OCI-M2 (cell line): ENCODE data around the gene CSK.
"Not testable (repeated sequence)": the region's sequence is repeated elsewhere in the genome, so short reads cannot be mapped to it uniquely, and the experiment has no call there.

Experiments used
- DNase-seq: peaks from one replicate; lab custom pipeline; 2025; ENCODE audit not compliant: unreplicated experiment; lab: John Stamatoyannopoulos, UW

CSK gene

DNA sequence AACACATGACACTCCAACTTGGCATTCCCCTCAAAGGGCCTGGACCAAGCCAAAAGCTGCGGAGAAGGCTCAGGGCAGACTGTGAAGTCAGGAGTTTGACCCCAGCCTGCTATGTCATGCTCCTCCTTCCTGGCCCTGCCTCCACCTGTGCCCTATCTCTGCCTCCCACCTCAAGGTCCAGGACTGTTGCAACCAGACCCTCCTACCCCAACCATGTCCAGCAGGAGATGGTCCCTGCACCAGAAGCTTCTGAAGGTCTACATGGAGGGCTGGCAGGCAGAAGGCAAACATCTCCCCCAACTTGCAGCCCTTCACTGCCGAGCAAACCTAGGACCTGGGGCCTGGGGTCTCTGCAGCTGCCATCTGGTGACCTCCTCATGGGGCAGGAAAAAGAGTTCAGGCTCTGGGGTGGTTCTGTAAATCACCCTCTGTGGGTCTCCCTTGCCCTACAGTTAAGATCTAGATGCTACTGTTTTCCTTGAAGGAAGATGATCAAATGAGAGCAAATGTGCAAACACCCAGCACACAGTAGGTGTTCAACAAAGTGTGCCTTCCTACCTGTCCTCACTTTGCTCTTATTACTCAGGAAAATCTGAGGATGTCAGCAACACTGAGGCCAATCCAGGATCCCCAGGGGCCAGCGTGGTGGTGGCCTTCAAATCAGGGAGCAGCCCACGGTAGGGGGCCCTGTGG lies 11.5 kb upstream of the CSK start:
- DNase-seq: no peak

DNA sequence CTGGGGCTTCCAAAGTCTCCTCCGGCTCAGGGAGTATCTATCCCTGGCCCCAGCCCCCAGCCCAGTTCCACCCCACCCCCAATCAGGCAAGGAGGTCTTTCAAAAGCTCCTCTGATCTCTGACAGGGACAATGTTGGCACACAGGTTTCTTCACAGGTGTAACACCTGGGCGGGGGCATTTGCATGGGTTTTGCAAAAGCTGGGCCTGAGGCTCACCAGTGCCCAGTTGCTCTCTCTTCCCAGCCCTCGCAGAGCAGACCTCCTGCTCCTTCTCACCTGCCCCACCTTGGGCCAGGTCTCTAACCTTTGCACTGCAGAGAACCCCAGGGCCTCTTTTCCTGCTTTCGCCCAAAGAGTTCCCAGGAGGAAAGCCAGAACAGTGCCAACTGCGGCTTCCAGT lies 8.6 kb upstream of the CSK start:
- DNase-seq: no peak

DNA sequence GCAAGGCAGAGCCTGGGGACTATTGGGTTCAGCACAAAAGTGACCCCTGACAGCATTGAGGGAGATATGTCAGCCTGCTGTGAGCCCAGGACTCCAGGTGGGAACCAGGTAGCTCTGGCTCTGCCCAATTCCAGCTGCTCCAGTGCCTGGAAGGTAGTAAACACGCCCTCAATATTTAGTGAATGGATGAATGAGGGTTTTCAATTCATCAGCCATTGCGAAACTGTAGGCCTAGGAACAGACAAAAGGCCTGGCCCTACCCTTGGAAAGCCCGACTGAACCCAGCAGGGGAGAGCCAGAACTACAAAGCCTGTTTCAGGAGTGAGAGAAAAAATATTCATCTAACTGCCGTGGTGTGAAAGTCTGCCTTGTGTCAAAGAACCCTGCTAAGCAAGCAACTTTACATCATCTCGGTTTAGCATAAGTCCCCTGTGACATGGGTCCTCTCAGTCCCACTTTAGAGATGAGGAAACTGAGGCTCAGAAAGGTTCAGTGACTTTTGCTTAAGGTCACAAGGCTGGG lies 8.1 kb upstream of the CSK start:
- no peak for DNase-seq

DNA sequence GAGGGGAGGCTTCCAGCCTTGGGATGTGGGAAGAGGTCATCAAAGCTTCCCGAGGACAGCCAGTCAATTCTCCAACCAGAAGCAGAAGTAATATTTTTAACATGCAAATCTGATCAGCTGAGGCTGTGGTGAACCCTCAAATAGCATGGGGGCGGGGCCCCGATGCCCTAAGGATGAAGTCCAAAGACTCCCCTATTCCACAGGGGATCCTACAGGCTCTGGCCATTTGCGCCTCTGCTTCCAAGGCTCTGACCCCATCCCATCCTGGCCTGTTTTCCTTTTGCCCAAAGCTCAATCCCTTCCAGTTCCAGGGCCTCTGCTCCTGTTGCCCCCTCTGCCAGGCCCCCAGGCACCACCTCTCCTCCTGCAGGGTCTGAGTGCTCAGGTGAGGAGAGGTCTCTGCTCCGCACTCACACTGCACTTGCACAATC lies 6.7 kb upstream of the CSK start:
- DNase-seq: no peak

DNA sequence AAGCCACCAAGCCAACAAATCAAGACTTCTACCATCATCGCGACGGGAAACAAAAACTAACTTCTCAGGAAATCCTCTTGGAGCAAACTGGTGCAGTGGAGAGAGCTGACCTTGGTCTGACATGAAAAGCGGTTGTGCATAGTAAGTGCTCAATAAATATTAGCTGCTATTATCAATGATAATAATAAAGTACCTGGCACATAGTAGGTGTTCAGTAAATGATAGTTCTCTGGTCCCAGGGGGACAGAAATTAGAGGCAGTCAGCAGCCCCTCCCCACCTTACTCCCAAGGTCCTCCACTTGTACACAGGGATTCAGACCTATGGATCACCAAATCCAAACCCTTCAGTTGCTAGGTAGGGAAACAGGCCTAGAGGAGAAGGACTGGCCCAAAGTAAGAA lies 6.0 kb upstream of the CSK start:
- no peak for DNase-seq

DNA sequence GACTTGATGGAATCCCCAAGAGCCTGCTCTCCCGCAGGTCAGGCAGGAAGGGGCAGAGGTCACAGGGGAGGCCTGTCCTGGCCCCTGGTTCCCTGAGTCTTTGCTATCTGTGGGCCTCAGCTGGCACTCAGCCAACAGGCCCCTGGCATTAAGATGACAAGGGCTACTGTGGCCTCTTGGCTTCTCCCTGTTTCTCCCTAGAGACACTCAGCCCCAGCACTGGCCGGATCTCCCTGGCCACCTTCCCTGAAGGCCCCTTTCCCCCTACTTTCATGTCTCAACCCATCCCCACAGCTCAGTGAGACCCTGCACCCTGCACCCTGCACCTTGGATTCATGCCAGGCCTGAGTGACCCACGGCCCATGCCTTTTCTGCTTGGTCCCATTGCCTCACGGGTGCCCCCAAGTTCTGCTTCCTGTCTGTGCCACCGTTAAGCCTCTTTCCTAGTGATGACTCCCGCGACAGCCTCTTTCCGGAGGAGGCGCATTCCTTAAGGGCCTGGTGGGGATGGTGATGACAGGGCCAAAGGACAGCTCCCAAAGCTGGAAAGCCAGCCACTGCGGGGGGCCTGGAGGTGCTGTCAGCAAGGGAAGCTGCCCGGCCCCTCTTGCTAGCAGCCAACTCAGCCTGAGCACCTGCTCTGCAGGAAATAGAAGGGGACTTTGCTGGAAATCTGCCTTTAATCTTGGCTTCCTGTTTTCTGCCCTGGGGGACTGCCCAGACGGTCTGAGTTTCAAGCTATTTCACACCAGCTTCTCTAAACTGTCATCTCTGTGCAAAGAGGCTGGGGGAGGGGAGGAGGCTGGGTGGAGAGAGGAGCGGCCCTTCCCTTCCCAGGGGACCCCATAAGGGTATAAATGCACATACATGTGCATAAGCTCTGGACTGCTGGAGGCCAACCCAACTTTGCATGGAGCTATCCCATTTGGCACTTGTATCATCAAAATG lies 4.8 kb upstream of the CSK start:
- no peak for DNase-seq

DNA sequence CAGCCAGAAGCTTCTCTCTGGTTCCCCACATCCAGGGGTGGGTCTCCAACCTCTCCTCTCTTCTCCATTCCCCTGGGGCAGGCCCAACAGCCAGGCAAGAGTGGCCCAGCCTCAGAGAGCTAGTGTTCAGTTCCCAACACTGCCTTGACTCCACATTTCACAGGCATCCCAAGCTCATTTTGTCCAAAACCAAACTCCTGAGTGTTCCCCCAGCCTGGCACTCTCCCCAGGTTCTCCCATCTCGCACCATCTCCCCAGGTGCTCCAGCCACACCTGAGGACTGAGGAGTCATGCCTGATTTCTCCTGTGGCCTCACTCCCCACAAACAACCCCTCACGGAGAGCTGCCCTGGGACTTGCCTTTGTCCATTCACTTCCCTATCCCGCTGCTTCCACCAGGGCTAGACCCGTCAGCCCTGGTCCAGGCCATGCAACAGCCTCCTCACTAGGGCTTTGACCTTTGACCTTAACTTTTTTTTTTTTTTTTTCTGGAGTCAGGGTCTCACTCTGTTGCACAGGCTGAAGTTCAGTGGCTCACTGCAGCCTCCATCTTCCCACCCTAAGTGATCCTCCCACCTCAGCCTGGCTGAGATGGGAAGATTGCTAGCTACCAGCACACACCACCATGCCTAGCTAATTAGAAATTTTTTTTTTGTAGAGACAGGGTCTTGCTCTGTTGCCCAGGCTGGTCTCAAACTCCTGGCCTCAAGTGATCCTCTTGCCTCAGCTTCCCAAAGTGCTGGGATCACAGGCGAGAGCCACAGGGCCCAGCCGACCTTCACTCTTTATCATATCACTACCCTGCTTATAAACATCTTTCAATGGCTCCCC lies 3.9 kb upstream of the CSK start:
- DNase-seq: no peak

DNA sequence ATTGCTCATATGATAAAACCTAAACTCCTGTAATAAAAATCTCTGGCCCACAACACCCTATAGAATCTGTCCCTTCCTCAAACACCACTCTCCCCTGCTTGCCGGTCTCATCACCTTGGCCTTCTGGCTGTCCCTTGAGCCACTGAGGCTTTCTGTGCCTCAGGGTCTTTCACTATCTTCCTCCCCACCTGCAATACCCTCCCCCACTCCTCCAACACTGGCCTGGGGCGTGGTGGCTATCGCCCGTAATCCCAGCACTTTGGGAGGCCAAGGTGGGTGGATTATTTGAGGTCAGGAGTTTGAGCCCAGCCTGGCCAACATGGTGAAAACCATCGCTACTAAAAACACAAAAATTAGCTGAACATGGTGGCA lies 3.3 kb upstream of the CSK start:
- no peak for DNase-seq

DNA sequence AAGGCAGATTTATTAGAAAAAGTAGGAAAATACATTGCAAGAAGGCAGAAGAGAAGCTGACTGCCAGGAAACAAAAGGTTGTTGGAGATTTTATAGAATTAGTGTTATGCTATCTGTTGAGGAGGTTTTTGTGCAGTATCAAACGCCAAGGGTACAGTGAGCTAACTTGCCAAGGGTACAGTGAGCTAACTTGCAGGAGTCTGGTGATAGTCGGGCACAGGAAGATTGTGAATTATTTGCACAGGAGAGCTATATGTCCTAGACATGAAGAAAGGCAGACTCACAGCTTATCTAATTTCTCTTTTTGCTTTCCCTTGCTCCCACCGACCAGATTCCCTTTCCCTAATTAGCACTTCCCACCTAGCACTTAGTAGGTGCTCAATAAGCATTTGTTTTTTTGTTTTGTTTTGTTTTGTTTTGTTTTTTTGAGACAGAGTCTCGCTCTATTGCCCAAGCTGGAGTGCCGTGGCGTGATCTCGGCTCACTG lies 2.7 kb upstream of the CSK start:
- no peak for DNase-seq

DNA sequence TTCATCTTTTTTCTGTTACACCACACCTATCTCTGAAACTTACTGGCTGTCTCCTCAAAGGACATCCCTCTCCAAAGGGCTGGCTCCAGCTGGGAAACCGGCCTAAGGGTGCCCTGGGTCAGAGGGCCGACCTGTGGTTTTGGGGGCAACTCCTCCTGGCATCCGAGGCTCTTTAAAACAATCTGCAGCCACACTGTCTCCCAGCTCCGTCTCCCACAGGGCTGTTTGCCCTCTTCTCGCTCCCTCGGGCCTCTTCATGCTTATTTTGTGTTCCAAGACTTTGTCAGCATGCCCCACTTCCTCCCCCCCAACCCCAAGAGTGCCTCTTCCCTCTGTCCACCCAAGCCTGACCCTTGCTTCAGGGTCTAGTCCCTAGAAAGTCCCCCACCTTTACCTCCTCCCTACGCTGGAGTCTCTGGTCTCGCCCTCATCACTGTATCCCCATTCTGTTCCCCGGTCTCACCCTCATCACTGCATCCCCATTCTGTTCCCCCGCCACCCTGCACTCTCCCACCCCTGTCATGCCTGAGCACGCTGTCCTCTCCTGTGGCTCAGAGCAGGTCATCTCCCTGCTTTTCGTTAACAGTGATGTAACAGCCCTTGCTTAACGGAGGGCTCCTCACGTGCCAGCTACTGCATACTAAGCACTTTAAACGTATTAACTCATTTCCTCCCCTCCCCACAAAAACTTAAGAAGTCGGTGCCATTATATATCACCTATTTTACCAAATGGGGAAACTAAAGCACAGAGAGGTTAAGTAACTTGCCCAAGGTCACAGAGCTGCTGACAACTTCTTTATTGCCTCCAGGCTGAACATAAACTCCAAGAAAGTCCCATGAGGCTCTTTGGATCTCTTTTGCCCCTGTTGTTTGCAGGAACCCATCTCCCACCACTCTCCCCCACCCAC lies 1.1 kb upstream of the CSK start:
- DNase-seq: no peak

DNA sequence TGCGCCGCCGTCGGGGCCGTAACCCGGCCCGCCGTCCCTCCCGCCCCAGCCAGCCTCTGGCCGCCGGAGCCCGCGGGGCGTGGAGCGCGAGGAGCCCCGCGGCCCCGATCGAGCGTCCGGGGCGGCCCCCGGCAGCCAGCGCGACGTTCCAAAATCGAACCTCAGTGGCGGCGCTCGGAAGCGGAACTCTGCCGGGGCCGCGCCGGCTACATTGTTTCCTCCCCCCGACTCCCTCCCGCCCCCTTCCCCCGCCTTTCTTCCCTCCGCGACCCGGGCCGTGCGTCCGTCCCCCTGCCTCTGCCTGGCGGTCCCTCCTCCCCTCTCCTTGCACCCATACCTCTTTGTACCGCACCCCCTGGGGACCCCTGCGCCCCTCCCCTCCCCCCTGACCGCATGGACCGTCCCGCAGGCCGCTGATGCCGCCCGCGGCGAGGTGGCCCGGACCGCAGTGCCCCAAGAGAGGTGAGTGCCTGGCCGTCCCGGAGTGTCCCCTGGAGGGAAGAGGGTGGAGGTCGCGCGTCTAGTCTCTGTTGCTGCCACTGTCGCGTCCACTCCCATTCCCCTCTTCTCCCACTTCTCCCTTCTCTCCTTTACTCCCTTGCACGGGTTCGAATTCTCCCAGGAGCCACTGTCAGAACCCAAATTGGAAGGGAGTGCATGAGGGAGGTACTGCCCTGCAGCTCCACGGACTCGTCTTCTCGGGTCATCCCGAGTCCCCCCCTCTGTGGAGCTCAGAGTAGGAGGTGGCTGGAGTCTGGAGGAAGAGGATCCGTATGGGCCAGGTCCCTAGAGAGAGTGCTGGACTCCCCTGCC lies 585 bp downstream of the CSK start:
- DNase-seq: no peak

DNA sequence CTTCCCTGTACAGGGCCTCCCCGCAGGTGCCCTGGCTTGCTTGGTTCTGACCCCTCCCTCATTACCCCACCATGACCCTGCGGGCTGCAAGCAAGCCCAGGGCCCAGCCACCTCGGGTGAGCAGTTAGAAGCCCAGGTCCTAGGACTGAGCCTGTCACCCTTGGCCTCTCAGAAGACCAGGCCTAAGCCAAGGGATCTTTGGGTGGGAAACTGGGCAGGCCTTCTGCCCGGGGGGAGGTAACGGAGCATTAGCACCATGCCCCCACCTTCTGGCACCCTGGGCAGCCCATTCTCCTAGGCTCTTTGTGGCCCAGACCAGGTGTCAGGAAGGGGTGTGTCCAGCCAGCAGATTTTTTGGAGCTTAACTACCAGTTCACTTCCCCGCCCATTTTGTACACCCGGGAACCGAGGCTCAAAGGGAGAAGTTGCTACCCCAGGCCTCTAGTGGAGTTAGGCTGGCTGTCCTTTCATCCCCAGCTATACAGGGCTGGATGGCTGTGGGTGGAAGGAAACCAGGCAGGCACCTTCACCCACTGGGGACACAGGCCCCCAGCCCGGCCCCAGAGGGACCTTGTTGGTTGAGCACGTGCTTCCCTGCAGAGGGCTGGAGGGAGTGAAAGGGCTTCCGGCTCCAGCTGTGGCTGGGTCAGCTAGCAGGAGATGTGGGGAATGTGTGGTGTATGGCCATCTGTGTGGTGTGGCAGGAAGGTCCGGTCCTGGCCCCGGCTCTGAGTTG lies 1.4 kb downstream of the CSK start:
- no peak for DNase-seq

DNA sequence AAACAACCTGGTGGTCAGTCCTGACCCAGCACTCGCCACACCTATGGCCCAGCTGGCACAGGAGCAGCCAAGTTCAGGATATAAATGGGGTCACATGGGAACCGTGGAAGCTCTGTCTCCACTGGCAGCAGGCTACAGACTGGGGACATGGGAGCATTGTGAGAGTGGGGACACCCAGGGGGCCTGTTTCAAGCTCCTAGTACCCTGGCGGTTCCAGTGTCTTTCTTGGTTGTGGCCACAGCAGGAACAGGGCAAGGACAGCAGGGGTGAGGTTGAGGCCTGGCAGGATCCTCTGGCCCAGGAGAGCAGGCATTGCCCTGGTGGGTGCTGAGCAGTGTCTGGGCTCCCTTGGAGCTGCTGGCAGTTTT lies 1.9 kb downstream of the CSK start:
- DNase-seq: no peak

DNA sequence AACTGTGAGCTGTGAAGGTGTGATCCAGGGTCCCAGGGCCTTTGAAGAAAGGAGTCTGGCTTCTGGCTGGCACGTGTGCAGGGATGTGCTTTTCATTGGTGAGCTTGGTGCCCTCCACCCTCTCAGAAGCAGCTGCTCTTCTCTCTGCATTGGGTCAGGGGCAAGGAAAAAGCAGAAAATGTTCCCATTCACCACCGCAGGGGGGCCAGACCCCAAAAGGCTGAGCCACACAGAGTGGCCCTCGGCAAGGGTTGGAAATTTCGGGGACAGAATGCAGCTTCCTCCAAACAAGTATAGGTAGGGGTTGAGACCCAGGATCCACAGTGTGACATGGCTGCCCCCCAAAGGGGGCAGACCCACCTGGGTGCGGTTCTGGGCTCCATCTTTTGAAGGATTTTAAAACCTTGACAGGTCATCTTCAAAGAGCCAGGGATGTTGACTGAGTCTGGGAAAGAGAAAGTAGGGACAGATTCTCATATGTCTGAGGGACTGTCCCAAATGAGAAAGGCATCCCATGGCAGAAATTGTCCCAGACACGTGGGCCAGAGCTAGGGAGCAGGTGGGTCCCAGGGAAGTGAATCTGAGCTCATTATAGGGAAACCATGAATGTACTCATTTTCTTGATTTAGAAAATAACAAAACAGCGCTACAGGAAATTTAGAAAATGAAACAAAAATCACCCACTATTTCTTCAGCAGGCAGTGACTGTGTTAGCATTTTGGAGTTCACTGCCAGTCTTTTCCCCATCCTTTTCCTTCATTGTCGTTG lies 2.7 kb downstream of the CSK start:
- DNase-seq: no peak

DNA sequence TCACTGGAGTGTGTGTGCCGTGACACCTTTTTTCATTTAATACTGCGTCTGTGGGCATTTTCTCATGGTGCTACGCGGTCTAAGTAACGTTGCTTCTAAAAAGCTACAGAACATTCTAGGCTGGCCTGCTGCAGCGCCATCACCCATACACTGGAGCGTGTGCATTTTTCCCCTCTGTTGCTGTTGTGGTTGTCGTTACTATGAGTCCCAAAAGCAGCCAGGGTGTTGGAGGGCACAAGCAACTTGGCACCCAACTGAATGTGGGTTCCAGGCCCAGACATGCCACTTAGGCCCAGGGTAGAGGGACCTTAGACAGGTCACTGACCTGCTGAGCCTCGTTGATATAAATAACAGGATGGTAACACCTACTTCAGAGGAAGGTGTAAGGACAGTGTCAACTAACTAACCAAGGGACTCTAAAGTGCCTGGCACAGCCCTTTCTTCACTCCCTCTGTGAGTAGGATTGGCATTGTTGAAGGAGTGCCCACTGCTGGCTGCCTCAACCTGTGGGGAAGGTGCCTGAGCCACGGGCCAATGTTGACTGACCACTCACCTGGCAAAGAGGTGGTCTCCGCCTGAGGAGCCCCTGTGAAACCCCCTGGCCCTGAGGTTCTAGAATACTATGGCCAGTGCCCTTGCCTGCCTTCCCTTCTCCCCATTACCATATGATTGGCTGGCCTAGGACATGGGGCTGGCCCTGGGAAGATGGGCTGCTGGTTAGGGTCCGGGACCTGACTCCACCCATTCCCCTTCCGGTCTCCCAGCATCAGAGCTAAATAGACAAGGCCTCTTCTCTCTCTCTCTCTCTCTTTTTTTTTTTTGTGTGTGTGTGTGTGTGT lies 3.5 kb downstream of the CSK start:
- no peak for DNase-seq

DNA sequence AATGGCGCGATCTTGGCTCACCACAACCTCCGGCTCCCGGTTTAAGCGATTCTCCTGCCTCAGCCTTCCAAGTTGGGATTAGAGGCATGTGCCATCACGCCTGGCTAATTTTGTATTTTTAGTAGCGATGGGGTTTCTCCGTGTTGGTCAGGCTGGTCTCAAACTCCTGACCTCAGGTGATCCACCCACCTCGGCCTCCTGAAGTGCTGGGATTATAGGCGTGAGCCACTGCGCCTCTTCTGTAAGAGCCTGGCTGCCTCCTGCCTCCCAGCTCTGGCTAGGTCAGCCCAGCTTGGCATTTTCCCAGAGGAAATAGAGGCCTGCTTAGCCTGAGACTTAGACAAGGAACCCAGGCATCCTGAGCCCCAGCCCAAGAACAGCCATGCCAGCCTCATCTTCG lies 4.2 kb downstream of the CSK start:
- not testable (repeated sequence) for DNase-seq

DNA sequence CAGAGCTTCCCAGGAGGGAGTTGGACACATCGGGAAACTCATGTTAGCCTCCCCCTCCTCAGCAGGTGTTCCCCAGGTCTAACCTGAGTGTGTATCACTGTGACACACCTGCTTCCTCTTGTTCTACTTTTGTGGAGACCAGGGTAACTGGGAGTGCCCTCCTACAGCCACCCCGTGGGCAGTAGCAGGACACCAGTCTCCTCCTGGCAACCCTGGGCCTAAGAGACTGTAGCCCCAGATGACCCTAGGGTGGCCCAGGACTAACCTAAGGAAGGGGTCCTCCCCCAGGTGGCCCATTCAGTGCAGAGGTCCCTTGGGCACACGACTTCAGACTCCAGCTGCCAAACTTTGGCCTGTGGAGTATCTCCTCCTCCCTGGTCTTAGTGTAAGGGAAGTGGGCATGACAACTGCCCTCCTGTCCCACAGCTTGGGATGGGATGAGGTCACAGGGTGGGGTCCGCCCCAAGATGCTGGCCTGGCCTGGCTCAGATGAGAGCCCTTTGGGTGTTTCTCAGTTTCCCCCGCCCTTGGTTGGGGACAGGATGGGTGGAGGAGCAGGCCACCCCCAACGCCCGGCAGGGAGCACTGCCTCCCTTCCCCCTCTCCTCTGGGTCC lies 4.8 kb downstream of the CSK start:
- no peak for DNase-seq
